ENCODE results near the gene KIF2C. TPM values are rescaled to one million over a fixed set of nuclear protein-coding genes. Genes with fewer than 3 reads are reported as not detected.

KIF2C gene
- total and polyA plus RNA-seq, 9 of the 15 experiments (the other 6 are each of a cell fraction or from before 2014, with no cell fraction given) = 84.9 to 226 (median 169) TPM

GRCh38 chr1:44707959-44708831, 31.4 kb upstream of the KIF2C start (continued):
- peak; percentile 27; the same call in 1 of the 2 replicates for TF ChIP-seq MGA (IDR thresholded peaks at IDR 0.05)
- TF ChIP-seq RBM14 (IDR thresholded peaks at IDR 0.05; ENCODE audit: borderline replicate concordance, insufficient read depth, low read depth, low read length) = no peak
- TF ChIP-seq SOX6 (IDR thresholded peaks at IDR 0.05) = no peak
- no peak for TF ChIP-seq MNT (conservative IDR thresholded peaks at IDR 0.05)
- TF ChIP-seq SIRT6 (IDR thresholded peaks at IDR 0.05; ENCODE audit: low read depth, low read length) = no peak
- no peak for TF ChIP-seq MXD1 (CRISPR knock-in tag; IDR thresholded peaks at IDR 0.05; ENCODE audit: borderline replicate concordance, poor library complexity, severe bottlenecking)
- 0 out of 2 replicates have a peak, but pooled peaks have one; percentile 51 for TF ChIP-seq RB1 (IDR thresholded peaks at IDR 0.05; ENCODE audit: low read depth)
- TF ChIP-seq ARID1B (IDR thresholded peaks at IDR 0.05) = 0 out of 2 replicates have a peak, but pooled peaks have one; percentile 12
- TF ChIP-seq ELF1 (tag; IDR thresholded peaks at IDR 0.05) = peak; percentile 26; the same call in 1 of the 2 replicates

All from K562 (cell line).